ENCODE results near the gene ILDR1. TPM values are rescaled to one million over a fixed set of nuclear protein-coding genes. Genes with fewer than 3 reads are reported as not detected.

The ILDR1 gene
- polyA plus RNA-seq, 1 donor from 2014 or later, result not detected

GRCh38 chr3:122058294-122058693 is 36.2 kb upstream of the ILDR1 start:
- Histone ChIP-seq H2AFZ (ENCODE audit: low read depth, low read length) (no peak overlapping the region), H3K36me3 (ENCODE audit: insufficient read depth, low read length) (no peaks in the 10 kb centered on the region), H3K79me2 (replicated peaks; ENCODE audit: insufficient read depth, low read length) (no peaks in the 10 kb centered on the region), H3F3A (ENCODE audit: insufficient read depth, low read length, poor library complexity, severe bottlenecking) (no peaks in the 10 kb centered on the region), H3K9me2 (ENCODE audit: insufficient read depth, low read length) (no peaks in the 10 kb centered on the region), H4K20me1 (ENCODE audit: insufficient read depth) (no peaks in the 10 kb centered on the region), H3K27ac (ENCODE audit: low read length) (no peak overlapping the region), H3K4me2 (ENCODE audit: low read length) (no peak overlapping the region), H3K9me3 (ENCODE audit: low read length) (no peaks in the 10 kb centered on the region), H3K4me3 (ENCODE audit: low read length) (no peak overlapping the region), H3K9ac (ENCODE audit: low read length) (no peak overlapping the region), H3K27me3 (ENCODE audit: insufficient read depth, low read depth, low read length) (no peaks in the 10 kb centered on the region)
- TF ChIP-seq SMC3 (conservative IDR thresholded peaks at IDR 0.05; ENCODE audit: poor library complexity), result no peak

GRCh38 chr3:122057671-122058070 is 35.6 kb upstream of the ILDR1 start:
- Histone ChIP-seq H4K20me1 (ENCODE audit: insufficient read depth) (no peaks in the 10 kb centered on the region), H3K27ac (ENCODE audit: low read length) (no peak overlapping the region), H2AFZ (ENCODE audit: low read depth, low read length) (no peak overlapping the region), H3K4me2 (ENCODE audit: low read length) (no peak overlapping the region), H3K9me3 (ENCODE audit: low read length) (no peaks in the 10 kb centered on the region), H3K4me3 (ENCODE audit: low read length) (no peak overlapping the region), H3K36me3 (ENCODE audit: insufficient read depth, low read length) (no peaks in the 10 kb centered on the region), H3F3A (ENCODE audit: insufficient read depth, low read length, poor library complexity, severe bottlenecking) (no peaks in the 10 kb centered on the region), H3K27me3 (ENCODE audit: insufficient read depth, low read depth, low read length) (no peaks in the 10 kb centered on the region), H3K9me2 (ENCODE audit: insufficient read depth, low read length) (no peaks in the 10 kb centered on the region), H3K9ac (ENCODE audit: low read length) (no peak overlapping the region), H3K79me2 (replicated peaks; ENCODE audit: insufficient read depth, low read length) (no peaks in the 10 kb centered on the region)
- TF ChIP-seq CTCF (IDR thresholded peaks at IDR 0.05; ENCODE audit: poor library complexity, severe bottlenecking), result no peak
- no peak for TF ChIP-seq EP300 (conservative IDR thresholded peaks at IDR 0.05; ENCODE audit: poor library complexity, severe bottlenecking)
- TF ChIP-seq RAD21 (conservative IDR thresholded peaks at IDR 0.05), result no peak
- TF ChIP-seq EZH2 (IDR thresholded peaks at IDR 0.05; ENCODE audit: borderline replicate concordance, insufficient read depth, low read length, poor library complexity, severe bottlenecking), result no peak
- no peak for TF ChIP-seq MXI1 (conservative IDR thresholded peaks at IDR 0.05; ENCODE audit: poor library complexity, severe bottlenecking)

GRCh38 chr3:122055215-122055614 is 33.2 kb upstream of the ILDR1 start, which contains the start of gene CD86:
Gene CD86 (plus strand): TSS chr3:122055362. CDS start chr3:122055490, 128 bp downstream.
- H3K4me3 ChIP-seq (ENCODE audit: low read length), result no peak within 1 kb of the TSS

More at GRCh38 chr3:122055215-122055614, 33.2 kb upstream of the ILDR1 start, which contains the start of gene CD86:
- no peak within 1 kb of the TSS for H2AFZ ChIP-seq (ENCODE audit: low read depth, low read length)
- H3K79me2 ChIP-seq (replicated peaks; ENCODE audit: insufficient read depth, low read length), result no peaks in the 10 kb centered on the region
- H3K27me3 ChIP-seq (ENCODE audit: insufficient read depth, low read depth, low read length), result no peaks in the 10 kb centered on the region
- TF ChIP-seq CTCF (IDR thresholded peaks at IDR 0.05; ENCODE audit: poor library complexity, severe bottlenecking), result no peak
- no peak for TF ChIP-seq EP300 (conservative IDR thresholded peaks at IDR 0.05; ENCODE audit: poor library complexity, severe bottlenecking)
- TF ChIP-seq POLR2AphosphoS5 (IDR thresholded peaks at IDR 0.05), result no peak
- no peak for TF ChIP-seq REST (IDR thresholded peaks at IDR 0.05; ENCODE audit: borderline replicate concordance)
- no peak for TF ChIP-seq EZH2 (IDR thresholded peaks at IDR 0.05; ENCODE audit: borderline replicate concordance, insufficient read depth, low read length, poor library complexity, severe bottlenecking)
- no peak for TF ChIP-seq TAF1 (IDR thresholded peaks at IDR 0.05; ENCODE audit: low read depth)
- no peak within 1 kb of the TSS for H3K4me2 ChIP-seq (ENCODE audit: low read length)
- H3K9me3 ChIP-seq (ENCODE audit: low read length), result no peaks in the 10 kb centered on the region
- no peaks in the 10 kb centered on the region for H4K20me1 ChIP-seq (ENCODE audit: insufficient read depth)
- no peaks in the 10 kb centered on the region for H3F3A ChIP-seq (ENCODE audit: insufficient read depth, low read length, poor library complexity, severe bottlenecking)
- no peaks in the 10 kb centered on the region for H3K9me2 ChIP-seq (ENCODE audit: insufficient read depth, low read length)
- no peak within 1 kb of the TSS for H3K9ac ChIP-seq (ENCODE audit: low read length)
- no peak within 1 kb of the TSS for H3K27ac ChIP-seq (ENCODE audit: low read length)
- no peaks in the 10 kb centered on the region for H3K36me3 ChIP-seq (ENCODE audit: insufficient read depth, low read length)

Measured in neural cell (in vitro differentiated cells).